ENCODE results near the gene TIMP4. TPM values are rescaled to one million over a fixed set of nuclear protein-coding genes. Genes with fewer than 3 reads are reported as not detected.

The TIMP4 gene
- total RNA-seq, 2 donors from 2014 or later: 2.0 to 3.1 TPM

DNA sequence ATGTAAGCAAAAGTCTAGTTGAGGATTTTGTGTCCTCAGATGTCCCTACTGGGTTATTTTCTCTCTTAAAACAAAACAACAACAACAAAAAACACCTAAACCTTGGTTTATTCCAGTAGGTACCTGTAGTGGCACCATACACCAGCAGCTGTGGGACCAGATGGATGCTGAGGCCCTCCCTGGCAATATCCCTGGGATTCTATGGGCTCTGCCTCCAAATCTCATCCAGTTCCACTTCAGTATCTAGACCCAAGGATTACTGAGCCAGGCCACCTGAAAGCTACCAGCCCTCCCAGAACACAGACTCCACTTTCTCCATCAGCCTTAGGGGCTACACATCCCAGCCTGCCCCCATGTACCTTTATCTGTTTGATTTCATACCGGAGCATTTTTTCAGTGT is 1.7 kb downstream of the TIMP4 start:
- DNase-seq: no peak
- Histone ChIP-seq H3K36me3 (no peaks in the 10 kb centered on the region), H3K27me3 (no peaks in the 10 kb centered on the region), H3K4me3 (no peak overlapping the region), H3K4me1 (no peaks in the 10 kb centered on the region), H3K9me3 (no peaks in the 10 kb centered on the region), H3K27ac (no peak overlapping the region), H3K9ac (ENCODE audit: low read depth in 2 of 2, low read length in 2 of 2) (no peak overlapping the region)
- TF ChIP-seq CTCF (IDR thresholded peaks at IDR 0.05): no peak
- intact Hi-C loops (cut with DNase I): no loop called here

- Histone ChIP-seq H3K4me1 (no peaks in the 10 kb centered on the region), H3K27ac (no peak overlapping the region), H3K4me3 (no peak overlapping the region), H3K27me3 (no peaks in the 10 kb centered on the region), H3K9ac (ENCODE audit: low read depth in 2 of 2, low read length in 2 of 2) (no peak overlapping the region), H3K36me3 (no peaks in the 10 kb centered on the region), H3K9me3 (no peaks in the 10 kb centered on the region)
- TF ChIP-seq CTCF (IDR thresholded peaks at IDR 0.05): no peak
- no peak for DNase-seq
- intact Hi-C loops (cut with DNase I): no loop called here
Measured at GRCh38 chr3:12155828-12156227, 2.9 kb downstream of the TIMP4 start.

- no peaks in the 10 kb centered on the region for H3K9me3 ChIP-seq
- H3K27ac ChIP-seq: no peak overlapping the region
- H3K36me3 ChIP-seq: no peaks in the 10 kb centered on the region
- intact Hi-C loops (cut with DNase I): no loop called here
- no peaks in the 10 kb centered on the region for H3K4me1 ChIP-seq
- TF ChIP-seq CTCF (IDR thresholded peaks at IDR 0.05): no peak
- no peak overlapping the region for H3K4me3 ChIP-seq
- no peaks in the 10 kb centered on the region for H3K27me3 ChIP-seq
- H3K9ac ChIP-seq (ENCODE audit: low read depth in 2 of 2, low read length in 2 of 2): no peak overlapping the region
- no peak for DNase-seq
Measured at GRCh38 chr3:12155264-12155663, 3.4 kb downstream of the TIMP4 start.

GRCh38 chr3:12154151-12154550 is 4.6 kb downstream of the TIMP4 start:
- no peak overlapping the region for H3K9ac ChIP-seq (ENCODE audit: low read depth in 2 of 2, low read length in 2 of 2)
- H3K9me3 ChIP-seq: no peaks in the 10 kb centered on the region
- DNase-seq: no peak
- TF ChIP-seq CTCF (IDR thresholded peaks at IDR 0.05): no peak
- H3K4me3 ChIP-seq: no peak overlapping the region
- intact Hi-C loops (cut with DNase I): no loop called here
- no peaks in the 10 kb centered on the region for H3K4me1 ChIP-seq
- no peak overlapping the region for H3K27ac ChIP-seq
- no peaks in the 10 kb centered on the region for H3K27me3 ChIP-seq
- no peaks in the 10 kb centered on the region for H3K36me3 ChIP-seq

GRCh38 chr3:12150112-12150511 is 8.6 kb downstream of the TIMP4 start:
- intact Hi-C loops (cut with DNase I): no loop called here
- Histone ChIP-seq H3K9me3 (no peaks in the 10 kb centered on the region), H3K9ac (ENCODE audit: low read depth in 2 of 2, low read length in 2 of 2) (no peak overlapping the region)

More at GRCh38 chr3:12150112-12150511, 8.6 kb downstream of the TIMP4 start:
- TF ChIP-seq CTCF (IDR thresholded peaks at IDR 0.05): no peak
- DNase-seq: no peak
- Histone ChIP-seq H3K4me1 (no peaks in the 10 kb centered on the region), H3K27ac (no peak overlapping the region), H3K27me3 (no peaks in the 10 kb centered on the region), H3K36me3 (no peaks in the 10 kb centered on the region), H3K4me3 (no peak overlapping the region)
